GM18499 (cell line): ENCODE data around the gene TMEM178B.

Experiments
- ATAC-seq: cut with Tn5 transposase; IDR thresholded peaks from one replicate; pipeline ENCODE4 v1.9.1; 2021; ENCODE audit warnings: moderate number of reproducible peaks; ENCODE audit not compliant: insufficient read depth, unreplicated experiment

TMEM178B gene

DNA sequence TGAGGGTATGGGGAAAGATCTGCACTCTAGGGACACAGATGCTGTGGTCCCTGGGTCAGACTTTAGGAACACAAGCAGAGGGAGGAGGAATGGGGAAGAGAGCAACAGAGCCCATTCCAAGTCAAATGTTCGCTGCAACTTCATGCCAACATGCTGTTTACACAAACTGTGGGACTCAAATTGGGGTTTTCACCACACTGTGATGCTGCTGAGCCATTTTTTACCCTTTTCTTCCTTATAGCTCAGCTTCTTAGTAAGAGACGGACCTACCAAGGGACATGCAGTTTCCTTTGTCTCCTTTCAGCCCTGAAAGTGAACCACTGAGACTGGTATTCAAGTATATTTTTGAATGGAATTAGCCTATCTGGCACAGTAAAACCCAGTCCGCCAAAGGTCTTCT, 413.1 kb downstream of the TMEM178B start:
- ATAC-seq: no peak

DNA sequence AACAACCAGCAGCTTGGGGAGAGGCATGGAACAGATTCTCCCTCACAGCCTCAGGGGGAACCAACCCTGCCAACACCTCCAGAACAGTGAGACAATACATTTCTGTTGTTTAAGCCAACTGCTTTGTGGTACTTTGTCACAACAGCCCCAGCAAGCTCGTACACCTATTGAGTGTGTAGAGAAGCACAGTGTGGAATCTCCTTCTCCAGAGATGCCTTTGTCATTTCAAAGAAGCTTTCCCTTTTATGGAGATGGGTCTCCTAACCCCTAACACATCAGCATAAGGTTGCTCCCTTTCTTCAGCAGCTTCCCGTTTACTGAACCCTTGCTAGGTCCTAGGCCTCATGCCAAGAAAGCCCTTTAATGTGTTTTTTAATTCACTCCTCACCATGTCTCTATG, 416.6 kb downstream of the TMEM178B start:
- no peak for ATAC-seq

DNA sequence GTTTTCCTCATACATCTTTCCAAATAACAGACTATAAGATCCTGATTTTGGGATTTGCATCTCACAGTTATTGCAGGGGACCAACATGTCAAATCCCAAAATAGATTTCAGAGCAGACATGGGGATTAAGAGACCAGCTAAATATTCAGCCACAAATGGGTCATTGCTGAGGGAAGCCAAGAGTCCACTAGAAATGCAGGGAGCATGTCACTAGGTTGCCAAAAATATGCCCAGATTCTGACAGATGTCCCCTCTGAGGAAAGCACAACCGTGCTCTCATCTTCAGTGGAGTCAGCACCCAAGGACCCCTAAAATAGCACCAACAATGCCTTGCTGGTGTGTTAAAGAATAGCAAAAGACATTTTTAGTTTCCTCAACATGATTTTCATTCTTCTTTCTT, 421.2 kb downstream of the TMEM178B start:
- ATAC-seq: no peak

DNA sequence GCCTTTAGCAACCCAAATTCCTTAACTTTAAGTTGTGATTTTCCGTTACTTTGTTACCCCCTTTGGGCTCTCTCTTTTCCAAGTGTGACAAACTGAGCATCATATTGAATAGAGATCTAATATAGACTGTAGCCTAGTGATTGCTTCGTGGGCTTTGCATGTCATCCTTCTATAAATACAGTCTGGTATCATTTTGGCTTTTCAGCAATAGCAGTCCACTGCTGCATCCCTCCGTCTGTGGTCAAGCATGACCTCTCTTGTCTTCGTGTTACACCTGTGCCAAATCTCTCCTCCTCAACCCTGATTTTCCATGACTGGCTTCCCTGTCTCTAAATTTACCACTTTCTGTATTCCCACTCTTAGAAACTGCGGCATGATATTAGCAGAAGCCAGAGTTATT, 423.5 kb downstream of the TMEM178B start:
- ATAC-seq: no peak

DNA sequence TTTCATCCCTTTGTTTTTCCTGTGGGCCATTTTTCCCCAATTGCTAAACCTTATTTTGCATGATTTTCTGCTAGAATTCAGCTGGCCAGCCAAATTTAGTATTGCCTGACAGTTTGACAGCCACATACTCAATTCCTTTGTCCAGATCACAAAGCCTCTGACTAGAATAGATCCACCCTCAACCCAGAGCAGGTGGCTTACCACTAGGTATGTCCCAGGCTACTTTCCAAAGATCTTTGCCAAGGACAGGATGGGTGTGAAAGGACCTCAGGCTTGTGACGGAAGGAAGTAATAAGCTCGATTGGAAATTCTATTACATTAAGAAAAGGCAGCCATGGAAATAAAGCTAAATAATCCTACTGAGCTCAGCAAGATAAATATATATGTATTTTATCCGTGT, 426.7 kb downstream of the TMEM178B start:
- ATAC-seq: no peak

DNA sequence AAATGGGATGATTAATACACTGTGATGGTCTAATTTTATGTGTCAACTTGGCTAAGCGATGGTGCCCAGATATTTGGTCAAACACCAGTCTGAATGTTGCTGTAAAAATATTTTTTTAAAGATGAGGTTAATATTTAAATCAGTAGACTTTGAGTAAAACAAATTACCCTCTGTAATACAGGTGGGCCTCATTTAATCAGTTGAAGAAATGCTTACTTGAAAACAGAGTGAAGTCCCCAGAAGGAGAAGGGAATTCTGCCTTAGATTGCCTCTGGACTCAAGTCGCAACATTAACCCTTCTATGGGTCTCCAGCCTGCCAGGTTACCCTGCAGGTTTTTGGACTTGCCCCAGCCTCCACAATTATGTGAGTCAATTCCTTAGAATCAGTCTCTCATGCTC, 427.6 kb downstream of the TMEM178B start:
- ATAC-seq: no peak

DNA sequence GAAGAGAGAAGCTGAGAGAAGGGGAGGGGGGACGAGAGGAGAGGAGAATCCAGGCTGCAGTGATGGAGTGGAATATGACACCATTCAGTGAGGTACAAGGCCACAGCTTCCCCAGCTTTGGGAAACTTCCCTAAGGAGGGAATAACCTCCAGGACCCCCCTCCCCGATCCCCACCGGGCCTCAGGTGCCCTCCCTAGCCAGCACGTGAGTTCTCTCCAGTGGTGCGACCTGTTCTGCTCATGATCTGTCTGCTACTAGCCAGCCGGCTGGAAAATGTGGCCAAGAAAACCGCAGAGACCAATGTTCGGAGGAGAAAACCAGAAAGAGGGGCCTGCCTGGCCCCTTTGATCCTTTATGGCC, 437.4 kb downstream of the TMEM178B start:
- ATAC-seq: no peak

DNA sequence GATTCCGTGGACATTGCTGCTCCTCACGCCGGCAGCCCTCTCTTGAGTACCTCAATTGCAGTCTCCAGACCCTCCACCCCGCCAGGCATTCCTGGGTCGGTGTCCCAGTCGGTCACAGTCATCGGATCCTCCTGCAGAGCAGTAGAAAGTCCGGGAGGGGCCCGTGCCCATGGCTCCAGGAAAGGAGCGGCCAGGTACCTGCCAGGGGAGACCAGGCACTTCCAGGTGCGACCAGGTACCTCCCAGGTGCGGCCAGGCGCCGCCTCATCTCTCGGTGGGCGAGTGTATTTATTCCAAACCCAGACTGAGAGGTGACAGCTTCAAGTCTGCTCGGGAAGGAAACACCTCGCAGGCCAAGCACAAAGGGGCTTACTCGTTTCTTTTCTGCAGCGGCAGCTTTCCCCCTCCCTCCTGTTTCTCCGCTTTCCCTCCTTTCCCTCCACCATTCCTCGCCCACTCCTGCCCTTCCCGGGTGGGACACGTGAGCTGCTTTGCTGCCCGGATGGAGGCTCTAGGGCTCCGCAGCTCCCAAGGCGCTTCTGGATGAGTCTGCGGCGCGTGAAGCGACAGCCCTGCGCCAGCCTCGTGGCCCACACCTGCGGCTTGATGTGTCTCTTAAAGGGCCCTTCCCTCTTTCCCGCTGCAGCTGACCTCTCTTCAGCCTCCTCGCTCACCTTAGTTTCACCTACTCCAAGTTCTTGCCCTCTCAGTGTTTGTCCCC, 438.0 kb downstream of the TMEM178B start:
- no peak for ATAC-seq

DNA sequence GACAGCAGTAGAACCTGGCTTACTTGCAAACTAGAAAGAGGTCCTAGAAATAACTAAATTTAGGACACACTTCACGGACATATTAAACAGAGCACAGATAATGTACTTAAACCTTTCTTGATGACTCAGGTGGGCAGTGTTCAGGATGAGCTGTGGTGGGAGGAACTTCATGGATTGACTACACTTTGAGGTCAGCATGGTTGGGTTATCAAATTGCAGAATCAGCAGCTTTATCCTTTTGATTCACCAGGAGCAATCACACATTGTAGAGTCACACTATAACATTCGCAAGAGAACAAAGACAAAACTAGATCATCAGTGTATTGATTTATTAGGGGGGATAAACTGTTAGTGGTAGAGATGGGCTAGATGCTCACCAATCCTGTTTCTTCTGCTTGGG, 438.7 kb downstream of the TMEM178B start:
- no peak for ATAC-seq

DNA sequence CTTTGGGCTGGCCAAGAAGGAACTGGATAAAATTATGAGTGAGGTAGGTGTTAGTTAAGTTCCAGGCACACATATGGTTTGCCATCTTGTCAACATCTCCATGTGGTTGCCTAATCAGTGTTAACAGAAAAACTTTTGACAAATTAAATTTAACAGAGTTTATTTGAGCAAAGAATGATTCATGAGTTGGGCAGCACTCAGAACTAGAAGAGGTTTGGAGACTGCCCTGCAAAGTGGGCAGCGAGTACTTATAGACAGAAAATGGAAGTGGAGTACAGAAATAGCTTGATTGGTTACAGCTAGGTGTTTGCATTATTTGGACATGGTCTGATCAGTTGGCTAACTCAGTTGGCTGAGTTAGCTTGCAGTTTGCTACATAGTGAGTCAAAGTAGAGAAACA, 439.9 kb downstream of the TMEM178B start:
- ATAC-seq: no peak

DNA sequence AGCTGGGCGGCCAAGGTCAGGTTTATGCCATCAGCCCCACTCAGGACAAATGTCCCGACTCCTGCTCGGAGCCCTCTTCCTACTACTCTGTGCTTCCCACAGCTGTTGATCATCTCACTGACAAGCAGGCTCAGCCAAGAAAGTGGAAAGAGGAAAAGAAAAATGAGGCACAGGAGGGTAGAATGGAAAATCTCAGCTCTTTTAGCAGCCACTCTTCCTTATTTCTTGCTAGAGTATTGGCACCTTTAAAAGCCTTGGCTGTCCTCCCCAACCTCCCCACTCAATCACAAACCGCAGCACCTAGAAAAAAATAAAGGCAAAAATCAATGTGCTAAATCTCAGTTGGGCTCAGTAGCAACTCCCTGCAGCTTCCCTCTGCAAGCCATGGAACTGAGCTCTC, 442.1 kb downstream of the TMEM178B start:
- ATAC-seq: no peak

DNA sequence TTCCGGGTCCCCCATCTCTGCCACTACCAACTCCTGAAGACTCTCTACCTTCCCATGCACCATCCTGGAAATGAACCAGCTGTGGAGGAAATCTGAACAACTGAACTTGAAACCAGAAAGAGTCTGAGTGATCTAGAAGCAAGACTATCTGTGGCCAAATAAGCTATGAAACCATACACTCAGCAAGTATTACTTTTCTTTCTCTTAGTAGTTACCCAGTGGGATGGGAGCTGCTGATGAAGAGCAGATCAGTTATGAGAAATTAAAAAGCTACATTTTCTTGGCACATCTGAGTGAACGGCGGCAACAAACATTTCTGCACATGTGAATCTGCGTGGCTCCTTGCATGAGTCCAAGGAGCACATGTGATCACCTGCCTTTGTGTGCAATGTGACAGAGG, 445.8 kb downstream of the TMEM178B start:
- ATAC-seq: no peak

DNA sequence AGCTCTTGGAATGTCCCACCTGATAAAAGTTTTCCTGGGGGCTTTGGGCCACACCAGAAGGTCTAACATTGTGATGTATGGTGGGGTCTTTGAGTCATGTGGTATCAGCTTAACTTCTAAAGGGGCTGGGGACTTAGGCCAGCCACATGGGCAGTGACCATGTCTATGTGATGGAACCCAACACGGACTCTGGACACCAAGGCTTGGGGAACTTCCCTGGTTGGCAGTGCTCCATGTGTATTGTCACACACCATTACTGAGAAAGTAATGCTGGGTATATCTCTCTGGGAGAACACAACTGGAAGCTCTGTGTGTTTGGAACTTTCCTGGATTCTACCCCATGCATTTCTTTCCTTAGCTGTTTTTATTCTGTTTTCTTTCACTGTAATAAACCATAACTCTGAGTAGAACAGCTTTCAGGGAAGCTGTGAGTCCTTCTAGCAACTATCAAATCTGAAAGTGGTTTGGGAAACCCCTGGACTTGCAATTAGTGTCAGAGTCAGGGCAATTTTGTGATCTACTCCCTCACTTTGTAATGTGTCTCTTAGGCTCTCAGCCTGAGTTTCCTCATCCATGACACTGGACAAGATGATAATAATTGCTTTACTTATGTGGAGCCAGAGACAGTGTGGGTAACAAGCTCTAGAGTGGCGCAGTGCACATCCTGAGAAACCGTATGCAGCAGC, 448.9 kb downstream of the TMEM178B start:
- ATAC-seq: no peak

DNA sequence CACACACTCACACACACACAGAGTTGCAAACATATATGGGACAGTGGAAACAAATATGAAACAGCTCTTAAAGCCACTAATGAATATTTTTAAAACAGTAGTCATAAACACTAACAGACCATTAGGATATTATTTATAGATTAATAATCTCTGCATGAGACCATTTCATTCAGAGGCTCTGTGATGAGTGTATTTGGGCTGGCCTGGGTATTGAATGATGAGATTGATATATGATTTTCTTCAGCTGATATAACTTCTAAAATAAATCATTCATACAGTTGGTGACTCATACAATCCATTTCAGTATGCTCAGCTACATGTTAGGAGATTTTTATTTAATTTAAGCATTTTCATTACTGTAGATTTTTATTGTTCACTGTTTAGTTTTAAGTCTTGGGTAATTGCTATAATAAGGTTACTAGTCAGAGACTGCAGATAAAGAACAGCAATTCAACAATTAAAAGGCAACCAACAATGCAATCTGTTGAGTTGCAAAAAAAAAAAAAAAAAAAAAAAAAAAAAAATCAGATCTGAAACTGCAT, 452.2 kb downstream of the TMEM178B start:
- ATAC-seq: no peak

DNA sequence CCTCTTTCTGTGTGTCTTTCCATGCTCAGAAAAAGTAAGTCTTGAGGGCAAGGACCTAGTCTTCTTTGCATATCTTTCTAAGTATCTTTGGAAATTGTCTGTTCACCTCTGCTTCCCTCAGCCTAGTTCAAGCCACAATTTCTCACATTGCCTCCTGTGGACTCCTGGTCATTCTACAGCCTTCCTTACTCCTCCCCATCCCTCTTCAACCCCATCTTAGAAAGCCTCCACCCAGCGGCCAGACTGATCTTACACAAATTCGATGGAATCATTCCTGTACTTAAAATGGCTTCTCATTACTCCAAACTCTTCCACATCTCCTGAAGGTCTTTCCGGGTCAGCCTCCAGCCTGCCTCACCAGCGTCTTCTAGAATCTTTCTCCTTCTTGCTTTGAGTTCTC, 453.2 kb downstream of the TMEM178B start:
- no peak for ATAC-seq

DNA sequence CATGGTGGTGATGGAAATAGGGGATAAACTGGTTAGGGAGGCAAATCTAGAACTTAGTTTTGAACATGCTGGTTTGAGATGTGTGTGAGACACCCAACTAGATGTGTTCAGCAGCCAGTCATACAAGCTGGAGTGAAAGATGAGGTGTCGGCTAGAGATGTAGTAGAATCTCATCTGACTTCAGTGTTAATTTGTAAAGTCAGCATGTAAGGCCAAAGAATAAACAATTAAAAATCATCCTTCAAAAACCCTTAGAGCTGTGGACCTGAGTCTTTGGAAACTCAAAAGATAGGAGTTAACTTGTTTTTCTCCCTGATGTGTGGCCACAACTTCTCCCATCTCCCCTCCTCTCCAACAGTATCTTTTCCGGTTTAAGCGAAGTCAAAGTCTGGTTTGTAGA, 454.5 kb downstream of the TMEM178B start:
- ATAC-seq: no peak
